GM21447 (cell line): Measurements from ENCODE around the gene CCDC85B.

ENCODE experiments used
- ATAC-seq: cut with Tn5 transposase; IDR thresholded peaks from one replicate; pipeline ENCODE4 v1.9.1; 2021; ENCODE audit not compliant: unreplicated experiment

Gene CCDC85B

GRCh38 chr11:65928667-65929066 is 38.2 kb downstream of the CCDC85B start:
- ATAC-seq: no peak

- no peak for ATAC-seq
These were observed 41.5 kb downstream of the CCDC85B start for GRCh38 chr11:65931773-65932557.

- ATAC-seq: no peak
These were observed 42.1 kb downstream of the CCDC85B start for GRCh38 chr11:65932558-65932919.

GRCh38 chr11:65934014-65934413 is 43.5 kb downstream of the CCDC85B start:
- no peak for ATAC-seq

- ATAC-seq: no peak
These were observed 47.3 kb downstream of the CCDC85B start for GRCh38 chr11:65937766-65938165.
